Measurements from ENCODE around the gene PTPRD.

PTPRD gene

DNA sequence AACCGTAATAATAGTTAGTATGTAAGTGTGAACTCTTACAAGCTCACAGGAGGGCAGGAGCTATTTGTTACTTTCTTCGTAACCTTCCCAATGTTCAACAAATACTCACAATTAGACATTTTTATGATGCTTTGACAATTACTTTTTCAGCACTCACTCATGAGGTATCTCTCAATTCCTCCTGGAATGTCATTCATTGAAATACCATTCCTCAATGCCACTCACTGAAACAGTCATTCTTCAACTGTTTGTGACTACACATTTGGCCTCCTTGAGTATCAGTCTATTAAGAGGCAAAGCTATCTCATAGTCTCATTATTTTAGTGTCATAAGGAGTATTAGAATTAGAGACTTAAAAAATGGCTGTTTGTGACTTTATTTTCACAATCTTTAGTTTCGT is 2079.1 kb downstream of the PTPRD start:
- Histone ChIP-seq H2AK5ac (ENCODE audit: low read length) (no peak overlapping the region), H2BK12ac (ENCODE audit: low read length) (no peak overlapping the region), H4K12ac (ENCODE audit: low read depth, low read length) (no peak overlapping the region), H3K23ac (ENCODE audit: low read length) (no peak overlapping the region), H3K79me2 (ENCODE audit: control insufficient read depth, insufficient read depth, low read length, poor library complexity) (no peaks in the 10 kb centered on the region), H3K36me3 (ENCODE audit: control insufficient read depth in 1 of 2, insufficient read depth in 2 of 2, low read length in 2 of 2) (no peaks in the 10 kb centered on the region), H3K18ac (ENCODE audit: low read length) (no peak overlapping the region), H3K27ac (ENCODE audit: low read depth, low read length) (no peak overlapping the region), H2BK5ac (ENCODE audit: low read depth, low read length, poor library complexity) (no peak overlapping the region), H2BK120ac (ENCODE audit: insufficient read depth, low read length, poor library complexity) (no peak overlapping the region), H3K14ac (ENCODE audit: low read length) (no peak overlapping the region), H3K27me3 (ENCODE audit: insufficient read depth, low read length) (no peaks in the 10 kb centered on the region), H4K91ac (ENCODE audit: low read depth, low read length) (no peak overlapping the region), H4K8ac (ENCODE audit: low read depth, low read length) (no peak overlapping the region), H3K4ac (ENCODE audit: low read depth, low read length) (no peak overlapping the region), H3K4me1 (ENCODE audit: control insufficient read depth in 1 of 2, insufficient read depth in 2 of 2, low read length in 2 of 2) (peaks cover 0 to 2% of the 10 kb centered on the region in 2 experiments), H3K9ac (ENCODE audit: low read length) (no peak overlapping the region), H2AFZ (ENCODE audit: insufficient read depth, low read length, poor library complexity) (no peak overlapping the region), H3K9me3 (ENCODE audit: insufficient read depth, low read depth, low read length) (no peaks in the 10 kb centered on the region), H3K4me3 (ENCODE audit: low read depth, low read length) (no peak overlapping the region), H3K79me1 (ENCODE audit: low read length) (no peaks in the 10 kb centered on the region), H3K4me2 (ENCODE audit: low read length) (no peak overlapping the region)
- WGBS (ENCODE audit: extremely low coverage, insufficient coverage, insufficient read length): no CpG with 5 or more reads among the region's 3 CpGs
- peak; percentile 2 to 62 for DNase-seq

DNA sequence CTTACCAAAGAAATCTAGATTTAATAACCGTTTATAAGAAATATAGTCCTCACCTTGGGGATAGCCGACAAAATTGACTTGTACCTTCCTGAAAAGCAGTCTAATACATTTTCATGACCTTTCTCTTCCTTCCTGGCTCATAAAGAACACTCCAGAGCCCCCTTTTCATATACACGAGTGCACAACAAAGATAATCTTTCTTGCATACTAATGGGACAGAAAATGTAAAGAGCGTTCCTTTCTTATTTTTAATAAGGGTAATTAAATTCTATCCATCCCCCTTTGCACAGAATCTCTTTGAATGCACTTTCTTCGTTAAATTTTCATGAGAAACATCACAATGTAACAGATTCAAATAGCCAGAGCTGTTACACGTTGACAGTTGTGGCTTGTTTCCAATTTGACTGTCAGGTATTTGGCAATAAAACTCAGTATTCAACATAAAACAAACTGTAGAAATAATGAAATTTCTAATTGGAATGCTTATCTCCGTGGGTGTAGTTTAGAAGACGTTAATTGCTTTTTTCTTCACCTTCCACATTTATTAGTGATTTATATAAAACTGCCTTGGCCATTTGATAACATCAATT is 2080.9 kb downstream of the PTPRD start:
- Histone ChIP-seq H2AK5ac (ENCODE audit: low read length) (no peak overlapping the region), H3K36me3 (ENCODE audit: control insufficient read depth in 1 of 2, insufficient read depth in 2 of 2, low read length in 2 of 2) (no peaks in the 10 kb centered on the region), H4K12ac (ENCODE audit: low read depth, low read length) (no peak overlapping the region), H3K4me3 (ENCODE audit: low read depth, low read length) (no peak overlapping the region), H3K9ac (ENCODE audit: low read length) (no peak overlapping the region), H4K8ac (ENCODE audit: low read depth, low read length) (no peak overlapping the region), H3K23ac (ENCODE audit: low read length) (no peak overlapping the region), H2BK12ac (ENCODE audit: low read length) (no peak overlapping the region), H2AFZ (ENCODE audit: insufficient read depth, low read length, poor library complexity) (no peak overlapping the region), H3K4ac (ENCODE audit: low read depth, low read length) (no peak overlapping the region), H3K4me2 (ENCODE audit: low read length) (no peak overlapping the region), H3K9me3 (ENCODE audit: insufficient read depth, low read depth, low read length) (no peaks in the 10 kb centered on the region), H3K27ac (ENCODE audit: low read depth, low read length) (no peak overlapping the region), H4K91ac (ENCODE audit: low read depth, low read length) (no peak overlapping the region), H2BK120ac (ENCODE audit: insufficient read depth, low read length, poor library complexity) (no peak overlapping the region), H3K27me3 (ENCODE audit: insufficient read depth, low read length) (no peaks in the 10 kb centered on the region), H3K79me1 (ENCODE audit: low read length) (no peaks in the 10 kb centered on the region), H2BK5ac (ENCODE audit: low read depth, low read length, poor library complexity) (no peak overlapping the region), H3K14ac (ENCODE audit: low read length) (no peak overlapping the region), H3K4me1 (ENCODE audit: control insufficient read depth in 1 of 2, insufficient read depth in 2 of 2, low read length in 2 of 2) (peaks cover 0 to 2% of the 10 kb centered on the region in 2 experiments), H3K18ac (ENCODE audit: low read length) (no peak overlapping the region), H3K79me2 (ENCODE audit: control insufficient read depth, insufficient read depth, low read length, poor library complexity) (no peaks in the 10 kb centered on the region)
- no peak for DNase-seq
- no CpG with 5 or more reads among the region's 8 CpGs for WGBS (ENCODE audit: extremely low coverage, insufficient coverage, insufficient read length)

DNA sequence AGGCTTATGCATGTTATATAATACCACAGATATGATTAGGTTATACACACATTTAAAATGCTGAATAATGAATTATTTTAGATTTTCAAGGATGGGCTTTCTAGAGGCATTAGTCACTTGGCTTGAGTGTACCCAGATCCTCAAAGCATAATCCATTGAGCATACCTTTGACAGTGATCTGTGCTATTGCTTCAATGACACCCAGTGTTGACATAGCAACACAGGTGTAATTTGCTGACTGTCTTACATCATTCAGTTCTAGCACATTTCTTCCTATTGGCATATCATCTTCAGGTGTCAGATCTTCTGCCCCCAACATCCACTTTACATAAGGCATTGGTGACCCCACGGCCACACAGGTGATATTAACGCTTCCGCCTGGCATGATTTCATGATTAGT is 2091.7 kb downstream of the PTPRD start:
- H3K4me1 ChIP-seq (ENCODE audit: control insufficient read depth in 1 of 2, insufficient read depth in 2 of 2, low read length in 2 of 2): no peaks in the 10 kb centered on the region
- H3K18ac ChIP-seq (ENCODE audit: low read length): no peak overlapping the region
- H3K27ac ChIP-seq (ENCODE audit: low read depth, low read length): no peak overlapping the region
- no peak overlapping the region for H2BK5ac ChIP-seq (ENCODE audit: low read depth, low read length, poor library complexity)
- no peak overlapping the region for H2BK12ac ChIP-seq (ENCODE audit: low read length)
- no peak overlapping the region for H3K23ac ChIP-seq (ENCODE audit: low read length)
- no peak overlapping the region for H2BK120ac ChIP-seq (ENCODE audit: insufficient read depth, low read length, poor library complexity)
- peak in 1 of 2 donors; percentile 4 for DNase-seq
- peaks cover 0 to 4% of the 10 kb centered on the region in 2 experiments for H3K36me3 ChIP-seq (ENCODE audit: control insufficient read depth in 1 of 2, insufficient read depth in 2 of 2, low read length in 2 of 2)
- no peak overlapping the region for H3K4me3 ChIP-seq (ENCODE audit: low read depth, low read length)
- H3K14ac ChIP-seq (ENCODE audit: low read length): no peak overlapping the region
- H2AFZ ChIP-seq (ENCODE audit: insufficient read depth, low read length, poor library complexity): no peak overlapping the region
- H3K79me1 ChIP-seq (ENCODE audit: low read length): no peaks in the 10 kb centered on the region
- no peak overlapping the region for H3K9ac ChIP-seq (ENCODE audit: low read length)
- no peaks in the 10 kb centered on the region for H3K27me3 ChIP-seq (ENCODE audit: insufficient read depth, low read length)
- no peaks in the 10 kb centered on the region for H3K9me3 ChIP-seq (ENCODE audit: insufficient read depth, low read depth, low read length)
- no peak overlapping the region for H3K4ac ChIP-seq (ENCODE audit: low read depth, low read length)
- H4K91ac ChIP-seq (ENCODE audit: low read depth, low read length): no peak overlapping the region
- no CpG with 5 or more reads among the region's 3 CpGs for WGBS (ENCODE audit: extremely low coverage, insufficient coverage, insufficient read length)
- no peak overlapping the region for H4K12ac ChIP-seq (ENCODE audit: low read depth, low read length)
- no peak overlapping the region for H2AK5ac ChIP-seq (ENCODE audit: low read length)
- H3K79me2 ChIP-seq (ENCODE audit: control insufficient read depth, insufficient read depth, low read length, poor library complexity): no peaks in the 10 kb centered on the region
- no peak overlapping the region for H4K8ac ChIP-seq (ENCODE audit: low read depth, low read length)
- no peak overlapping the region for H3K4me2 ChIP-seq (ENCODE audit: low read length)

DNA sequence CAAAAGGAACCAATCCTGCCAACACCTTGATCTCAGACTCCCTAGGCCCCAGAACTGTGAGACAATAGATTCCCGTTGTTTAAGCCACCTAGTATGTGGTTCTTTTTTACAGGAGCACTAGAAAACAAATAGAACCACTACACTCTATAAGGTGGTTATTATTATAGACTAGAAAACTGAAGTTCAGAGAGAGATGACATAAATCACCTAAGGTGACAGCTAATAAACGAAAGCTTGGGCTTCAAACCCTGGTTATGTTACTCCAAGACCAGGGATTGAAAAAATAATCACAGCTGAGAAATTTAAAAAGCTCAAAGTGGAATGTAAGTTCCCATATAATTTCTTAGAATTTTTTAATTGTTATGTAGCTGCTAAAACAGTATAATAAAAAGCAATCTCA is 2097.1 kb downstream of the PTPRD start:
- WGBS (ENCODE audit: extremely low coverage, insufficient coverage, insufficient read length): no CpG with 5 or more reads among the region's 2 CpGs
- H4K8ac ChIP-seq (ENCODE audit: low read depth, low read length): no peak overlapping the region
- no peaks in the 10 kb centered on the region for H3K79me1 ChIP-seq (ENCODE audit: low read length)

More for the DNA sequence above, 2097.1 kb downstream of the PTPRD start:
- H3K23ac ChIP-seq (ENCODE audit: low read length): no peak overlapping the region
- no peak overlapping the region for H4K12ac ChIP-seq (ENCODE audit: low read depth, low read length)
- no peaks in the 10 kb centered on the region for H3K9me3 ChIP-seq (ENCODE audit: insufficient read depth, low read depth, low read length)
- no peak overlapping the region for H2BK12ac ChIP-seq (ENCODE audit: low read length)
- no peak overlapping the region for H3K14ac ChIP-seq (ENCODE audit: low read length)
- no peak overlapping the region for H2BK120ac ChIP-seq (ENCODE audit: insufficient read depth, low read length, poor library complexity)
- no peaks in the 10 kb centered on the region for H3K36me3 ChIP-seq (ENCODE audit: control insufficient read depth in 1 of 2, insufficient read depth in 2 of 2, low read length in 2 of 2)
- no peak overlapping the region for H4K91ac ChIP-seq (ENCODE audit: low read depth, low read length)
- H2BK5ac ChIP-seq (ENCODE audit: low read depth, low read length, poor library complexity): no peak overlapping the region
- no peak overlapping the region for H2AFZ ChIP-seq (ENCODE audit: insufficient read depth, low read length, poor library complexity)
- H3K27me3 ChIP-seq (ENCODE audit: insufficient read depth, low read length): no peaks in the 10 kb centered on the region
- no peak overlapping the region for H3K27ac ChIP-seq (ENCODE audit: low read depth, low read length)
- H3K18ac ChIP-seq (ENCODE audit: low read length): no peak overlapping the region
- no peak overlapping the region for H3K4me3 ChIP-seq (ENCODE audit: low read depth, low read length)
- no peak for DNase-seq
- no peak overlapping the region for H3K4ac ChIP-seq (ENCODE audit: low read depth, low read length)
- H3K4me2 ChIP-seq (ENCODE audit: low read length): no peak overlapping the region
- no peaks in the 10 kb centered on the region for H3K79me2 ChIP-seq (ENCODE audit: control insufficient read depth, insufficient read depth, low read length, poor library complexity)
- no peak overlapping the region for H3K9ac ChIP-seq (ENCODE audit: low read length)
- no peak overlapping the region for H2AK5ac ChIP-seq (ENCODE audit: low read length)
- H3K4me1 ChIP-seq (ENCODE audit: control insufficient read depth in 1 of 2, insufficient read depth in 2 of 2, low read length in 2 of 2): no peaks in the 10 kb centered on the region
